Measurements from ENCODE around the gene ELL. TPM values are rescaled to one million over a fixed set of nuclear protein-coding genes. Genes with fewer than 3 reads are reported as not detected.

The ELL gene
- total and polyA plus RNA-seq, 2 donors (not counting 3 experiments of a cell fraction or from before 2014, with no cell fraction given) = 9.9 to 18.2 TPM

- dilution Hi-C loops (cut with MboI; ENCODE audit: extremely low pct_ligation_motif_present, low sequenced_read_pairs) = no loop called here
- intact Hi-C loops (cut with micrococcal nuclease) = no loop called here
- Histone ChIP-seq H3K9me3 (replicated peaks; ENCODE audit: control insufficient read depth, insufficient read depth, low read length) (no peaks in the 10 kb centered on the region), H2AFZ (ENCODE audit: low read depth, low read length) (no peak overlapping the region), H3K36me3 (ENCODE audit: control insufficient read depth in 2 of 2, extremely low read depth in 1 of 2, insufficient read depth in 2 of 2, low read length in 2 of 2) (peaks cover 0 to 2% of the 10 kb centered on the region in 2 experiments), H3K9me1 (replicated peaks; ENCODE audit: control insufficient read depth, extremely low read depth, insufficient read depth, low read length) (no peaks in the 10 kb centered on the region), H3K9ac (replicated peaks; ENCODE audit: extremely low read depth, insufficient read depth, low read length) (no peak overlapping the region), H3K27me3 (ENCODE audit: control insufficient read depth in 2 of 2, insufficient read depth in 2 of 2, low read length in 2 of 2) (no peaks in the 10 kb centered on the region), H3K4me1 (ENCODE audit: control insufficient read depth, extremely low read depth, insufficient read depth, low read length) (peaks cover 13% of the 10 kb centered on the region), H4K20me1 (replicated peaks; ENCODE audit: control insufficient read depth, extremely low read depth, insufficient read depth, low read length) (no peaks in the 10 kb centered on the region), H3K27ac (ENCODE audit: insufficient read depth, low read depth, low read length) (peak overlapping the region; percentile 51), H3K4me2 (ENCODE audit: insufficient read depth, low read length) (no peak overlapping the region), H3K79me2 (ENCODE audit: control insufficient read depth, insufficient read depth, low read length) (peaks cover 36% of the 10 kb centered on the region), H3K4me3 (replicated peaks in 1 of 3; ENCODE audit: insufficient read depth in 1 of 3, low read depth in 1 of 3, low read length in 3 of 3) (no peak overlapping the region)
- no TSS peak for BruUV-seq (replicated peaks)
- ChIA-PET POLR2A (interaction anchor here (0.7 to 1.3 kb wide), 3 partner anchors 9 to 147 kb away, joined by 3 to 4 read pairs (median 3); partner anchors contain the start of gene SSBP4), CTCF (interaction anchor here (1.0 to 2.1 kb wide), 4 partner anchors 9 to 149 kb away, joined by 3 to 13 read pairs (median 6); partner anchors contain the start of gene SSBP4)
- TF ChIP-seq JUN (IDR thresholded peaks at IDR 0.05; ENCODE audit: borderline replicate concordance, insufficient read depth, insufficient read length, low read depth) = no peak
- TF ChIP-seq POLR2AphosphoS5 (IDR thresholded peaks at IDR 0.05; ENCODE audit: insufficient read depth, low read depth, low read length) = no peak
- TF ChIP-seq MYC (IDR thresholded peaks at IDR 0.05; ENCODE audit: low read depth, low read length) = no peak
- TF ChIP-seq CTCF (IDR thresholded peaks at IDR 0.05; ENCODE audit: extremely low read depth in 1 of 2, insufficient read depth in 1 of 2, low read depth in 1 of 2, low read length in 2 of 2) = no peak
- no peak for TF ChIP-seq EZH2 (IDR thresholded peaks at IDR 0.05; ENCODE audit: borderline replicate concordance, low read depth, low read length, severe bottlenecking)
- TF ChIP-seq MAX (IDR thresholded peaks at IDR 0.05; ENCODE audit: insufficient read depth, insufficient read length) = no peak
- TF ChIP-seq POLR2A (IDR thresholded peaks at IDR 0.05; ENCODE audit: low read depth, low read length) = no peak
- no peak for TF ChIP-seq FOS (IDR thresholded peaks at IDR 0.05; ENCODE audit: borderline replicate concordance, insufficient read depth, low read length)
- TF ChIP-seq GATA2 (IDR thresholded peaks at IDR 0.05; ENCODE audit: insufficient read depth, insufficient read length, low read depth, low read length) = no peak
- no peak for DNase-seq (ENCODE audit: low read depth, low spot score)
- FAIRE-seq = no peak
Measured at GRCh38 chr19:18428173-18428786, 93.6 kb downstream of the ELL start.
